ENCODE measurements around the gene TEX11.
"Not testable (repeated sequence)": the region's sequence is repeated elsewhere in the genome, so short reads cannot be mapped to it uniquely, and the experiment has no call there.

TEX11 gene

DNA sequence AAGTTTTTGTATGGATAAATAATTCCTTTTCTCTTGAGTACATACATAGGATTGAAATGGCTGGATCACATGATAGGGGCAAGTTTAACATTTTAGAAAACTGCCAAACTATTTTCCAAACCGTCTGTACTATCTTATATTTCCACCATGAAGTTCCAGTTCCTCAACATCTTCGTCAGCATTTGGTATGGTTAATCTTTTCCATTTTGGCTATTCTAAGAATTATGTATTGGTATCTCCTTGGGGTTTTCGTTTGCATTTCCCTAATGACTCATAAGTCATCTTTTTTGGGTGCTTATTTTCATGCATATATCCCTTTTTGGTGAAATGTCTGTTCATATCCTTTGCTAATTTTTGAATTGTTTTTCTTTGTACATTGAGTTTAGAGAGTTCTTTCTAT is 236.2 kb downstream of the TEX11 start:
- H3K79me2 ChIP-seq (ENCODE audit: low read length), result no peaks in the 10 kb centered on the region
- H3K4me2 ChIP-seq (ENCODE audit: low read depth, low read length), result no peak overlapping the region
- H3K4me1 ChIP-seq (ENCODE audit: low read length), result no peaks in the 10 kb centered on the region
- no peak for DNase-seq
- H3K27ac ChIP-seq (ENCODE audit: low read length), result no peak overlapping the region
- no peaks in the 10 kb centered on the region for H3K9me2 ChIP-seq (replicated peaks; ENCODE audit: insufficient read depth, low read length)
- H3K36me3 ChIP-seq (replicated peaks; ENCODE audit: insufficient read depth, low read length), result no peaks in the 10 kb centered on the region
- no peak overlapping the region for H3K4me3 ChIP-seq (ENCODE audit: low read length)
- H2AFZ ChIP-seq (ENCODE audit: low read length), result no peak overlapping the region
- H3F3A ChIP-seq (ENCODE audit: insufficient read depth, low read length), result no peaks in the 10 kb centered on the region
- no peaks in the 10 kb centered on the region for H3K27me3 ChIP-seq (replicated peaks; ENCODE audit: insufficient read depth, low read length)
- TF ChIP-seq EZH2 (optimal IDR thresholded peaks at IDR 0.05; ENCODE audit: low read depth, low read length) (no peak), EZH2phosphoT487 (IDR thresholded peaks at IDR 0.05; ENCODE audit: low read length) (no peak)
- TF ChIP-seq, protein P1, sequence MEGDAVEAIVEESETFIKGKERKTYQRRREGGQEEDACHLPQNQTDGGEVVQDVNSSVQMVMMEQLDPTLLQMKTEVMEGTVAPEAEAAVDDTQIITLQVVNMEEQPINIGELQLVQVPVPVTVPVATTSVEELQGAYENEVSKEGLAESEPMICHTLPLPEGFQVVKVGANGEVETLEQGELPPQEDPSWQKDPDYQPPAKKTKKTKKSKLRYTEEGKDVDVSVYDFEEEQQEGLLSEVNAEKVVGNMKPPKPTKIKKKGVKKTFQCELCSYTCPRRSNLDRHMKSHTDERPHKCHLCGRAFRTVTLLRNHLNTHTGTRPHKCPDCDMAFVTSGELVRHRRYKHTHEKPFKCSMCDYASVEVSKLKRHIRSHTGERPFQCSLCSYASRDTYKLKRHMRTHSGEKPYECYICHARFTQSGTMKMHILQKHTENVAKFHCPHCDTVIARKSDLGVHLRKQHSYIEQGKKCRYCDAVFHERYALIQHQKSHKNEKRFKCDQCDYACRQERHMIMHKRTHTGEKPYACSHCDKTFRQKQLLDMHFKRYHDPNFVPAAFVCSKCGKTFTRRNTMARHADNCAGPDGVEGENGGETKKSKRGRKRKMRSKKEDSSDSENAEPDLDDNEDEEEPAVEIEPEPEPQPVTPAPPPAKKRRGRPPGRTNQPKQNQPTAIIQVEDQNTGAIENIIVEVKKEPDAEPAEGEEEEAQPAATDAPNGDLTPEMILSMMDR (IDR thresholded peaks at IDR 0.05; ENCODE audit: low read length), result no peak
- H3K9ac ChIP-seq (ENCODE audit: low read length), result no peak overlapping the region
- no peaks in the 10 kb centered on the region for H4K20me1 ChIP-seq (ENCODE audit: insufficient read depth, low read length)
- no peaks in the 10 kb centered on the region for H3K9me3 ChIP-seq (replicated peaks; ENCODE audit: insufficient read depth, low read length)

DNA sequence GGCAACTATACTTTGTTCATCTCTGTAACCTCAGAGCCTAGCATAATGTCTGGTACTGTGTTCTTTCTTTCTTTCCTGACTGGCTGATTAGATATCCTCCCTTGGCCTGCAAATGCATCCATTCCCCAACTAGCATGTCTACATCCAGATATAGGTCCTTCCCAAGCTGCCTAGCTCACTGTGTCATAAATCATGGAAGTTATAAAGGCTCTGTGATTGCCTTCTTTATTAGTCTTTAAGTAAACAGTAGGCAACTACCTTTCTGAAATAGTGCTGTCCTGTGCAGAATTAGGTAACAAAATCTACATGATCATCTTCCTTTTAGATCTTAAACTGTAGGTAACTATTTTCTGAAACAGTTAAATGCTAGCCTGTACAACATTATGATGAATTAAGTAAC is 239.4 kb downstream of the TEX11 start:
- no peaks in the 10 kb centered on the region for H3K36me3 ChIP-seq (replicated peaks; ENCODE audit: insufficient read depth, low read length)
- H3K27ac ChIP-seq (ENCODE audit: low read length), result no peak overlapping the region
- H3K27me3 ChIP-seq (replicated peaks; ENCODE audit: insufficient read depth, low read length), result no peaks in the 10 kb centered on the region
- no peaks in the 10 kb centered on the region for H3K9me2 ChIP-seq (replicated peaks; ENCODE audit: insufficient read depth, low read length)
- H3K9ac ChIP-seq (ENCODE audit: low read length), result no peak overlapping the region
- H3K4me1 ChIP-seq (ENCODE audit: low read length), result no peaks in the 10 kb centered on the region
- no peaks in the 10 kb centered on the region for H4K20me1 ChIP-seq (ENCODE audit: insufficient read depth, low read length)
- no peaks in the 10 kb centered on the region for H3K79me2 ChIP-seq (ENCODE audit: low read length)
- no peak overlapping the region for H2AFZ ChIP-seq (ENCODE audit: low read length)
- DNase-seq, result no peak
- no peak overlapping the region for H3K4me2 ChIP-seq (ENCODE audit: low read depth, low read length)
- TF ChIP-seq EZH2 (optimal IDR thresholded peaks at IDR 0.05; ENCODE audit: low read depth, low read length) (no peak), EZH2phosphoT487 (IDR thresholded peaks at IDR 0.05; ENCODE audit: low read length) (no peak)
- TF ChIP-seq, protein P1 (IDR thresholded peaks at IDR 0.05; ENCODE audit: low read length), result no peak
- no peaks in the 10 kb centered on the region for H3K9me3 ChIP-seq (replicated peaks; ENCODE audit: insufficient read depth, low read length)
- no peaks in the 10 kb centered on the region for H3F3A ChIP-seq (ENCODE audit: insufficient read depth, low read length)
- H3K4me3 ChIP-seq (ENCODE audit: low read length), result no peak overlapping the region

DNA sequence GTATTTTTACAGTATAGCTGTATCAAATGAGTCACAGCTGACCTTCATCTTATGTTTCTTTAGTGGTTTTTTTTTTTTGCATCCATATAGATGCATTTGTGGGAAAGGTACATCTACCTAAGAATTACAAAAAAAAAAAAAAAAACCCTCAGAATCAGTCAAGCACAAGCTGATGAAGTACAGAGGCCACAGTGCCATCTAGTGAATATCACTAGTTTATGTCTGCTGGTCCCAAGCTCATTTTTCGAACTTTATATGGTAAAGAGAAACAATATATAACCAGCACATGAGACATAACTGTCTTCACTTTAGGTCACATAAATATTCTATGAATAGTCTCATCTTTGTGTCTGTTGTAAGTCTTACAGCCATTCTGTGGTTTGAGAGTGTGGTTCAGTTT is 243.8 kb downstream of the TEX11 start:
- Histone ChIP-seq H3K4me2 (ENCODE audit: low read depth, low read length) (no peak overlapping the region), H3K79me2 (ENCODE audit: low read length) (no peaks in the 10 kb centered on the region), H3K4me3 (ENCODE audit: low read length) (no peak overlapping the region), H3K9me2 (replicated peaks; ENCODE audit: insufficient read depth, low read length) (no peaks in the 10 kb centered on the region), H3K27me3 (replicated peaks; ENCODE audit: insufficient read depth, low read length) (no peaks in the 10 kb centered on the region), H3K36me3 (replicated peaks; ENCODE audit: insufficient read depth, low read length) (no peaks in the 10 kb centered on the region), H2AFZ (ENCODE audit: low read length) (no peak overlapping the region), H3K9ac (ENCODE audit: low read length) (no peak overlapping the region), H3K27ac (ENCODE audit: low read length) (no peak overlapping the region), H3K9me3 (replicated peaks; ENCODE audit: insufficient read depth, low read length) (no peaks in the 10 kb centered on the region), H3K4me1 (ENCODE audit: low read length) (no peaks in the 10 kb centered on the region), H4K20me1 (ENCODE audit: insufficient read depth, low read length) (no peaks in the 10 kb centered on the region), H3F3A (ENCODE audit: insufficient read depth, low read length) (no peaks in the 10 kb centered on the region)
- TF ChIP-seq, protein P1 (IDR thresholded peaks at IDR 0.05; ENCODE audit: low read length), result peak; percentile 45
- TF ChIP-seq EZH2 (optimal IDR thresholded peaks at IDR 0.05; ENCODE audit: low read depth, low read length), result no peak
- DNase-seq, result peak; percentile 48

DNA sequence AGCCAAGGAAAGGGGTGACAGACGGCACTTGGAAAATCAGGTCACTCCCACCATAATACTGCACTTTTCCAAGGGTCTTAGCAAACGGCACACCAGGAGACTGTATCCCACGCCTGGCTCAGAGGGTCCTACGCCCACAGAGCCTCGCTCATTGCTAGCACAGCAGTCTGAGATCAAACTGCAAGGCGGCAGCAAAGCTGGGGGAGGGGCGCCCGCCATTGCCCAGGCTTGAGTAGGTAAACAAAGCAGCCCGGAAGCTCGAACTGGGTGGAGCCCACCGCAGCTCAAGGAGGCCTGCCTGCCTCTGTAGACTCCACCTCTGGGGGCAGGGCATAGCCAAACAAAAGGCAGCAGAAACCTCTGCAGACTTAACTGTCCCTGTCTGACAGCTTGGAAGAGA is 247.4 kb downstream of the TEX11 start:
- H3K9me3 ChIP-seq (replicated peaks; ENCODE audit: insufficient read depth, low read length); H3K9me2 ChIP-seq (replicated peaks; ENCODE audit: insufficient read depth, low read length); DNase-seq; H4K20me1 ChIP-seq (ENCODE audit: insufficient read depth, low read length); H3K4me1 ChIP-seq (ENCODE audit: low read length); H3K27ac ChIP-seq (ENCODE audit: low read length); H3K4me2 ChIP-seq (ENCODE audit: low read depth, low read length); H3K9ac ChIP-seq (ENCODE audit: low read length); H2AFZ ChIP-seq (ENCODE audit: low read length); H3K4me3 ChIP-seq (ENCODE audit: low read length); H3K36me3 ChIP-seq (replicated peaks; ENCODE audit: insufficient read depth, low read length); H3K79me2 ChIP-seq (ENCODE audit: low read length); H3K27me3 ChIP-seq (replicated peaks; ENCODE audit: insufficient read depth, low read length); H3F3A ChIP-seq (ENCODE audit: insufficient read depth, low read length): not testable (repeated sequence)

DNA sequence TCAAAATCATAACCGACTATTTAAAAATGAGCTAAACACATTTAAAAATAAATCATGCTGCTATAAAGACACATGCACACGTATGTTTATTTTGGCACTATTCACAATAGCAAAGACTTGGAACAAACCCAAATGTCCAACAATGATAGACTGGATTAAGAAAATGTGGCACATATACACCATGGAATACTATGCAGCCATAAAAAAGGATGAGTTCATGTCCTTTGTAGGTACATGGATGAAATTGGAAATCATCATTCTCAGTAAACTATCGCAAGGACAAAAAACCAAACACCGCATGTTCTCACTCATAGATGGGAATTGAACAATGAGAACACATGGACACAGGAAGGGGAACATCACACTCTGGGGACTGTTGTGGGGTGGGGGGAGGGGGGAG is 251.0 kb downstream of the TEX11 start:
- H3K27me3 ChIP-seq (replicated peaks; ENCODE audit: insufficient read depth, low read length); H3K4me3 ChIP-seq (ENCODE audit: low read length); H3K9me3 ChIP-seq (replicated peaks; ENCODE audit: insufficient read depth, low read length); DNase-seq; H3K4me2 ChIP-seq (ENCODE audit: low read depth, low read length); H3K79me2 ChIP-seq (ENCODE audit: low read length); H3K9me2 ChIP-seq (replicated peaks; ENCODE audit: insufficient read depth, low read length); H4K20me1 ChIP-seq (ENCODE audit: insufficient read depth, low read length); H3K4me1 ChIP-seq (ENCODE audit: low read length); H2AFZ ChIP-seq (ENCODE audit: low read length); H3K27ac ChIP-seq (ENCODE audit: low read length); H3F3A ChIP-seq (ENCODE audit: insufficient read depth, low read length); H3K9ac ChIP-seq (ENCODE audit: low read length); H3K36me3 ChIP-seq (replicated peaks; ENCODE audit: insufficient read depth, low read length): not testable (repeated sequence)

Measured in MM.1S (cell line).